Measurements from ENCODE around the gene HS3ST5.

GRCh38 chr6:114039841-114040240 is 303.0 kb downstream of the HS3ST5 start:
- TF ChIP-seq POLR2A (IDR thresholded peaks at IDR 0.05; ENCODE audit: low read depth, low read length), result no peak
- no peak for TF ChIP-seq CTCF (IDR thresholded peaks at IDR 0.05; ENCODE audit: extremely low read depth in 1 of 2, insufficient read depth in 1 of 2, low read depth in 1 of 2, low read length in 2 of 2)
- TF ChIP-seq POLR2AphosphoS5 (IDR thresholded peaks at IDR 0.05; ENCODE audit: insufficient read depth, low read depth, low read length), result no peak
- TF ChIP-seq MYC (IDR thresholded peaks at IDR 0.05; ENCODE audit: low read depth, low read length), result no peak
